Measurements from ENCODE around the gene PLEKHH2. TPM values are rescaled to one million over a fixed set of nuclear protein-coding genes. Genes with fewer than 3 reads are reported as not detected.
A peak's percentile ranks its signal among the peaks of the same experiment; 100 is the strongest.

The PLEKHH2 gene
- polyA plus RNA-seq, 3 donors: not detected

- Histone ChIP-seq H3K9ac (ENCODE audit: insufficient read depth, low read length, poor library complexity, severe bottlenecking) (no peak overlapping the region), H3K27ac (ENCODE audit: low read depth in 1 of 2, low read length in 2 of 2) (no peak overlapping the region), H3K36me3 (replicated peaks in 1 of 2; ENCODE audit: control insufficient read depth in 1 of 2, insufficient read depth in 2 of 2, low read length in 2 of 2) (no peaks in the 10 kb centered on the region), H3K4me3 (replicated peaks in 1 of 3; ENCODE audit: low read depth in 2 of 3, low read length in 3 of 3) (no peak overlapping the region), H3K4me2 (replicated peaks; ENCODE audit: extremely low read depth, low read length, poor library complexity, severe bottlenecking) (no peak overlapping the region), H3K27me3 (ENCODE audit: control insufficient read depth in 2 of 2, insufficient read depth in 2 of 2, low read length in 2 of 2) (peaks cover 0 to 2% of the 10 kb centered on the region in 2 donors), H3K9me3 (replicated peaks in 1 of 2; ENCODE audit: control insufficient read depth in 1 of 2, insufficient read depth in 1 of 2, low read length in 2 of 2) (no peaks in the 10 kb centered on the region), H2AFZ (ENCODE audit: insufficient read depth, low read depth, low read length, poor library complexity, severe bottlenecking) (no peak overlapping the region), H4K20me1 (ENCODE audit: insufficient read depth, low read length) (no peaks in the 10 kb centered on the region), H3K4me1 (ENCODE audit: control insufficient read depth in 1 of 2, insufficient read depth in 2 of 2, low read length in 2 of 2) (no peaks in the 10 kb centered on the region), H3K79me2 (ENCODE audit: insufficient read depth, low read length) (no peaks in the 10 kb centered on the region)
- Mint-ChIP-seq H3K4me1 (no peaks in the 10 kb centered on the region), H3K27me3 (ENCODE audit: low read depth in 3 of 3) (peaks cover 0 to 5% (median 2%) of the 10 kb centered on the region in 3 donors), H3K36me3 (no peaks in the 10 kb centered on the region), H3K27ac (peak overlapping the region in 1 of 7 donors; percentile 62), H3K4me3 (no peak overlapping the region), H3K9me3 (peaks cover 0 to 2% (median 0%) of the 10 kb centered on the region in 7 donors)
- DNase-seq: no peak
- intact Hi-C loops (cut with micrococcal nuclease): no loop called here
- TF ChIP-seq, protein P1, sequence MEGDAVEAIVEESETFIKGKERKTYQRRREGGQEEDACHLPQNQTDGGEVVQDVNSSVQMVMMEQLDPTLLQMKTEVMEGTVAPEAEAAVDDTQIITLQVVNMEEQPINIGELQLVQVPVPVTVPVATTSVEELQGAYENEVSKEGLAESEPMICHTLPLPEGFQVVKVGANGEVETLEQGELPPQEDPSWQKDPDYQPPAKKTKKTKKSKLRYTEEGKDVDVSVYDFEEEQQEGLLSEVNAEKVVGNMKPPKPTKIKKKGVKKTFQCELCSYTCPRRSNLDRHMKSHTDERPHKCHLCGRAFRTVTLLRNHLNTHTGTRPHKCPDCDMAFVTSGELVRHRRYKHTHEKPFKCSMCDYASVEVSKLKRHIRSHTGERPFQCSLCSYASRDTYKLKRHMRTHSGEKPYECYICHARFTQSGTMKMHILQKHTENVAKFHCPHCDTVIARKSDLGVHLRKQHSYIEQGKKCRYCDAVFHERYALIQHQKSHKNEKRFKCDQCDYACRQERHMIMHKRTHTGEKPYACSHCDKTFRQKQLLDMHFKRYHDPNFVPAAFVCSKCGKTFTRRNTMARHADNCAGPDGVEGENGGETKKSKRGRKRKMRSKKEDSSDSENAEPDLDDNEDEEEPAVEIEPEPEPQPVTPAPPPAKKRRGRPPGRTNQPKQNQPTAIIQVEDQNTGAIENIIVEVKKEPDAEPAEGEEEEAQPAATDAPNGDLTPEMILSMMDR (IDR thresholded peaks at IDR 0.05): no peak
Observed at GRCh38 chr2:43752302-43752701, 115.2 kb downstream of the PLEKHH2 start.

GRCh38 chr2:43754180-43754579, 117.1 kb downstream of the PLEKHH2 start:
- peaks cover 0 to 2% of the 10 kb centered on the region in 2 donors for H3K27me3 ChIP-seq (ENCODE audit: control insufficient read depth in 2 of 2, insufficient read depth in 2 of 2, low read length in 2 of 2)
- Mint-ChIP-seq H3K27ac (no peak overlapping the region), H3K4me3 (no peak overlapping the region), H3K9me3 (peaks cover 0 to 2% (median 0%) of the 10 kb centered on the region in 7 donors), H3K4me1 (no peaks in the 10 kb centered on the region), H3K27me3 (ENCODE audit: low read depth in 3 of 3) (peaks cover 0 to 7% (median 5%) of the 10 kb centered on the region in 3 donors), H3K36me3 (no peaks in the 10 kb centered on the region)
- H3K9me3 ChIP-seq (replicated peaks in 1 of 2; ENCODE audit: control insufficient read depth in 1 of 2, insufficient read depth in 1 of 2, low read length in 2 of 2): no peaks in the 10 kb centered on the region
- intact Hi-C loops (cut with micrococcal nuclease): no loop called here
- no peak for DNase-seq
- H2AFZ ChIP-seq (ENCODE audit: insufficient read depth, low read depth, low read length, poor library complexity, severe bottlenecking): no peak overlapping the region
- 94% methylated on average over 3 of the region's 7 CpGs for WGBS (ENCODE audit: insufficient coverage)
- no peaks in the 10 kb centered on the region for H4K20me1 ChIP-seq (ENCODE audit: insufficient read depth, low read length)
- no peaks in the 10 kb centered on the region for H3K36me3 ChIP-seq (replicated peaks in 1 of 2; ENCODE audit: control insufficient read depth in 1 of 2, insufficient read depth in 2 of 2, low read length in 2 of 2)
- no peak overlapping the region for H3K4me2 ChIP-seq (replicated peaks; ENCODE audit: extremely low read depth, low read length, poor library complexity, severe bottlenecking)
- H3K27ac ChIP-seq (ENCODE audit: low read depth in 1 of 2, low read length in 2 of 2): no peak overlapping the region
- TF ChIP-seq, protein P1 (IDR thresholded peaks at IDR 0.05): no peak
- H3K4me1 ChIP-seq (ENCODE audit: control insufficient read depth in 1 of 2, insufficient read depth in 2 of 2, low read length in 2 of 2): no peaks in the 10 kb centered on the region
- no peaks in the 10 kb centered on the region for H3K79me2 ChIP-seq (ENCODE audit: insufficient read depth, low read length)
- H3K4me3 ChIP-seq (replicated peaks in 1 of 3; ENCODE audit: low read depth in 2 of 3, low read length in 3 of 3): no peak overlapping the region
- H3K9ac ChIP-seq (ENCODE audit: insufficient read depth, low read length, poor library complexity, severe bottlenecking): no peak overlapping the region

All from CD14-positive monocyte (primary cell).